H9 (cell line): ENCODE results near the gene COTL1. TPM values are rescaled to one million over a fixed set of nuclear protein-coding genes. Genes with fewer than 3 reads are reported as not detected.

ENCODE experiments used
- DNase-seq: peaks from one replicate; pipeline ENCODE4 v3.0.0-alpha.2; 2017
- H2AFZ ChIP-seq: one replicate; pipeline ENCODE4 v1.6.1; 2013; ENCODE audit warnings: mild to moderate bottlenecking, low read length, control low read depth, moderate library complexity
- H2AK5ac ChIP-seq: 2 replicates; pipeline ENCODE4 v1.6.1; 2013; ENCODE audit warnings: low read length, control low read depth, mixed read lengths; ENCODE audit not compliant: insufficient read length
- H2BK120ac ChIP-seq: one replicate; pipeline ENCODE4 v1.6.1; 2013; ENCODE audit warnings: low read depth, mild to moderate bottlenecking, low read length, control low read depth, inconsistent platforms; ENCODE audit not compliant: poor library complexity, severe bottlenecking
- H2BK12ac ChIP-seq: 2 replicates; pipeline ENCODE4 v1.6.1; 2013; ENCODE audit warnings: low read length, control low read depth, mixed read lengths, low read depth; ENCODE audit not compliant: insufficient read length
- H2BK15ac ChIP-seq: 2 replicates; pipeline ENCODE4 v1.6.1; 2013; ENCODE audit warnings: low read depth, low read length, control low read depth
- H2BK20ac ChIP-seq: one replicate; pipeline ENCODE4 v1.6.1; 2013; ENCODE audit warnings: low read depth, mild to moderate bottlenecking, low read length, control low read depth, inconsistent platforms; ENCODE audit not compliant: poor library complexity, severe bottlenecking
- H2BK5ac ChIP-seq: 2 replicates; pipeline ENCODE4 v1.6.1; 2013; ENCODE audit warnings: low read length, control low read depth, mixed read lengths; ENCODE audit not compliant: insufficient read length
- H3K14ac ChIP-seq: 2 replicates; pipeline ENCODE4 v1.6.1; 2013; ENCODE audit warnings: low read length, control low read depth; ENCODE audit not compliant: insufficient read depth
- H3K18ac ChIP-seq: 2 replicates; pipeline ENCODE4 v1.6.1; 2013; ENCODE audit warnings: low read depth, mild to moderate bottlenecking, mixed read lengths, low read length, control low read depth; ENCODE audit not compliant: insufficient read length
- H3K23ac ChIP-seq: 2 replicates; pipeline ENCODE4 v1.6.1; 2013; ENCODE audit warnings: low read length, control low read depth, mixed read lengths, low read depth; ENCODE audit not compliant: insufficient read length
- H3K23me2 ChIP-seq: 2 replicates; pipeline ENCODE4 v1.6.1; 2013; ENCODE audit warnings: low read depth, mild to moderate bottlenecking, mixed read lengths, low read length, control low read depth; ENCODE audit not compliant: insufficient read length, poor library complexity, severe bottlenecking
- H3K27ac ChIP-seq: 2 replicates; pipeline ENCODE4 v1.5.1; 2013; ENCODE audit warnings: low read length, control low read depth, mixed read lengths, low read depth; ENCODE audit not compliant: insufficient read length
- H3K27me3 ChIP-seq: 2 replicates; pipeline ENCODE4 v1.6.1; 2013; ENCODE audit warnings: low read length, control low read depth, inconsistent platforms; ENCODE audit not compliant: insufficient read depth
- H3K4ac ChIP-seq: 2 replicates; pipeline ENCODE4 v1.6.1; 2013; ENCODE audit warnings: low read depth, mild to moderate bottlenecking, control low read depth, inconsistent platforms, low read length, moderate library complexity
- H3K4me1 ChIP-seq: 2 replicates; pipeline ENCODE4 v1.6.1; 2013; ENCODE audit warnings: low read length, control low read depth, inconsistent platforms; ENCODE audit not compliant: insufficient read depth
- H3K4me2 ChIP-seq: 2 replicates; pipeline ENCODE4 v1.6.1; 2013; ENCODE audit warnings: low read length, control low read depth, mixed read lengths; ENCODE audit not compliant: insufficient read length, insufficient read depth
- H3K56ac ChIP-seq: 2 replicates; pipeline ENCODE4 v1.6.1; 2013; ENCODE audit warnings: low read depth, mild to moderate bottlenecking, mixed read lengths, low read length, control low read depth; ENCODE audit not compliant: insufficient read length
- H3K79me1 ChIP-seq: 2 replicates; pipeline ENCODE4 v1.6.1; 2013; ENCODE audit warnings: low read depth, mild to moderate bottlenecking, moderate library complexity, low read length, control low read depth, inconsistent platforms; ENCODE audit not compliant: insufficient read depth, poor library complexity, severe bottlenecking
- H3K79me2 ChIP-seq: 2 replicates; pipeline ENCODE4 v1.6.1; 2013; ENCODE audit warnings: low read length, control low read depth, inconsistent platforms; ENCODE audit not compliant: insufficient read depth
- H3K9ac ChIP-seq: 2 replicates; pipeline ENCODE4 v1.6.1; 2013; ENCODE audit warnings: low read length, control low read depth, mixed read lengths; ENCODE audit not compliant: insufficient read length; ENCODE audit errors: extremely low read depth
- H3K9me3 ChIP-seq: one replicate; pipeline ENCODE4 v1.6.1; 2013; ENCODE audit warnings: low read depth, low read length, inconsistent platforms; ENCODE audit not compliant: control insufficient read depth
- H3T11ph ChIP-seq: one replicate; pipeline ENCODE4 v1.6.1; 2013; ENCODE audit warnings: mild to moderate bottlenecking, low read length, control low read depth, inconsistent platforms
- H4K20me1 ChIP-seq: one replicate; pipeline ENCODE4 v1.6.1; 2013; ENCODE audit not compliant: control insufficient read depth, insufficient read length, insufficient read depth
- H4K5ac ChIP-seq: 2 replicates; pipeline ENCODE4 v1.6.1; 2013; ENCODE audit warnings: low read depth, mild to moderate bottlenecking, mixed read lengths, low read length, control low read depth; ENCODE audit not compliant: insufficient read length
- H4K8ac ChIP-seq: replicated peaks from 2 replicates; pipeline ENCODE4 v1.6.1; 2013; ENCODE audit warnings: low read length, control low read depth, mixed read lengths, low read depth; ENCODE audit not compliant: insufficient read length
- H4K91ac ChIP-seq: 2 replicates; pipeline ENCODE4 v1.6.1; 2013; ENCODE audit warnings: low read depth, mild to moderate bottlenecking, moderate library complexity, mixed read lengths, low read length, control low read depth; ENCODE audit not compliant: insufficient read length
- H3K27ac Mint-ChIP-seq, 3 experiments: 2 replicates in 2 of 3; 3 replicates in 1 of 3; pipeline ENCODE4 v1.8.0; 2020 to 2021; ENCODE audit warnings: mixed read lengths in 3 of 3, mild to moderate bottlenecking in 1 of 3, moderate library complexity in 1 of 3
- H3K27me3 Mint-ChIP-seq: 2 replicates; pipeline ENCODE4 v1.8.0; 2021; ENCODE audit warnings: low read depth, mild to moderate bottlenecking, moderate library complexity, mixed read lengths
- H3K36me3 Mint-ChIP-seq, 3 experiments: 2 replicates in 2 of 3; 3 replicates in 1 of 3; pipeline ENCODE4 v1.8.0; 2020 to 2021; ENCODE audit warnings: low read depth in 3 of 3, mixed read lengths in 3 of 3; ENCODE audit not compliant: insufficient read depth in 1 of 3
- H3K4me1 Mint-ChIP-seq, 2 experiments: 2 replicates each; pipeline ENCODE4 v1.8.0; 2020; ENCODE audit warnings: mixed read lengths in 2 of 2
- H3K4me3 Mint-ChIP-seq, 2 experiments: 2 replicates in 1 of 2; 3 replicates in 1 of 2; pipeline ENCODE4 v1.8.0; 2020 to 2021; ENCODE audit warnings: mild to moderate bottlenecking in 2 of 2, mixed read lengths in 2 of 2, moderate library complexity in 1 of 2
- H3K9me3 Mint-ChIP-seq, 2 experiments: 2 replicates in 1 of 2; 3 replicates in 1 of 2; pipeline ENCODE4 v1.8.0; 2020; ENCODE audit warnings: mild to moderate bottlenecking in 2 of 2, mixed read lengths in 2 of 2, moderate library complexity in 1 of 2
- WGBS: extraction: QIAGEN DNeasy Blood & Tissue Kit; methylation state at CpG from one replicate; pipeline ENCODE4 v1.1.7; 2013; ENCODE audit warnings: missing lambda C conversion rate, low lambda C conversion rate, mixed read lengths; ENCODE audit not compliant: insufficient read length; ENCODE audit errors: extremely low coverage; 5-methylcytosine and 5-hydroxymethylcytosine counted together
- total RNA-seq: library from RNA; stranded (reverse); gene quantifications from 2 replicates; pipeline ENCODE4 v1.2.1, GENCODE V29; 2021
- TF ChIP-seq, protein P1 (sequence below): fragments of 200-600 bp; sonication (generic); conservative IDR thresholded peaks from 3 replicates; pipeline ENCODE4 v1.8.0; 2021; ENCODE audit warnings: antibody characterized with exemption, mild to moderate bottlenecking

The COTL1 gene
- total RNA-seq, 1 experiment from 2014 or later = 81.4 TPM

- H3K27ac Mint-ChIP-seq = no peak overlapping the region
- H3K9me3 Mint-ChIP-seq = no peaks in the 10 kb centered on the region
- peaks cover 28 to 36% of the 10 kb centered on the region in 2 experiments for H3K4me1 Mint-ChIP-seq
- Histone ChIP-seq H3K9ac (no peak overlapping the region), H2AK5ac (no peak overlapping the region), H3K79me1 (no peaks in the 10 kb centered on the region), H4K8ac (no peak overlapping the region), H3K14ac (no peak overlapping the region), H2AFZ (no peak overlapping the region), H4K5ac (no peak overlapping the region), H3K23me2 (no peaks in the 10 kb centered on the region), H3K23ac (no peak overlapping the region), H4K91ac (no peak overlapping the region), H3K27ac (no peak overlapping the region), H2BK5ac (no peak overlapping the region), H3K4me1 (no peaks in the 10 kb centered on the region), H2BK12ac (no peak overlapping the region), H2BK15ac (no peak overlapping the region), H3K18ac (no peak overlapping the region), H4K20me1 (peaks cover 2% of the 10 kb centered on the region), H3K9me3 (no peaks in the 10 kb centered on the region), H3K4ac (no peak overlapping the region), H3K27me3 (no peaks in the 10 kb centered on the region), H3K79me2 (no peaks in the 10 kb centered on the region), H3K56ac (no peak overlapping the region), H2BK20ac (no peak overlapping the region), H2BK120ac (no peak overlapping the region), H3T11ph (no peak overlapping the region), H3K4me2 (no peak overlapping the region)
- no peaks in the 10 kb centered on the region for H3K27me3 Mint-ChIP-seq
- H3K4me3 Mint-ChIP-seq = no peak overlapping the region
- DNase-seq = no peak
- peaks cover 14 to 23% (median 22%) of the 10 kb centered on the region in 3 experiments for H3K36me3 Mint-ChIP-seq
- no CpG with 5 or more reads among the region's 2 CpGs for WGBS
- TF ChIP-seq, protein P1, sequence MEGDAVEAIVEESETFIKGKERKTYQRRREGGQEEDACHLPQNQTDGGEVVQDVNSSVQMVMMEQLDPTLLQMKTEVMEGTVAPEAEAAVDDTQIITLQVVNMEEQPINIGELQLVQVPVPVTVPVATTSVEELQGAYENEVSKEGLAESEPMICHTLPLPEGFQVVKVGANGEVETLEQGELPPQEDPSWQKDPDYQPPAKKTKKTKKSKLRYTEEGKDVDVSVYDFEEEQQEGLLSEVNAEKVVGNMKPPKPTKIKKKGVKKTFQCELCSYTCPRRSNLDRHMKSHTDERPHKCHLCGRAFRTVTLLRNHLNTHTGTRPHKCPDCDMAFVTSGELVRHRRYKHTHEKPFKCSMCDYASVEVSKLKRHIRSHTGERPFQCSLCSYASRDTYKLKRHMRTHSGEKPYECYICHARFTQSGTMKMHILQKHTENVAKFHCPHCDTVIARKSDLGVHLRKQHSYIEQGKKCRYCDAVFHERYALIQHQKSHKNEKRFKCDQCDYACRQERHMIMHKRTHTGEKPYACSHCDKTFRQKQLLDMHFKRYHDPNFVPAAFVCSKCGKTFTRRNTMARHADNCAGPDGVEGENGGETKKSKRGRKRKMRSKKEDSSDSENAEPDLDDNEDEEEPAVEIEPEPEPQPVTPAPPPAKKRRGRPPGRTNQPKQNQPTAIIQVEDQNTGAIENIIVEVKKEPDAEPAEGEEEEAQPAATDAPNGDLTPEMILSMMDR = no peak
Measured at GRCh38 chr16:84665359-84665758, 47.5 kb upstream of the COTL1 start.
